Measurements from ENCODE around the gene SERINC5. TPM values are rescaled to one million over a fixed set of nuclear protein-coding genes. Genes with fewer than 3 reads are reported as not detected.

SERINC5 gene
- total and polyA plus RNA-seq, 2 of the 4 experiments (the other 2 are of a cell fraction) = 5.0 to 8.1 TPM

- no peak overlapping the region for H3K4ac ChIP-seq (ENCODE audit: low read depth, low read length)
- no peaks in the 10 kb centered on the region for H3K9me3 ChIP-seq (ENCODE audit: control insufficient read depth, insufficient read depth, low read length)
- H3K9ac ChIP-seq (ENCODE audit: low read depth, low read length) = no peak overlapping the region
- H3K18ac ChIP-seq (ENCODE audit: low read depth, low read length) = no peak overlapping the region
- dilution Hi-C loops (cut with HindIII; ENCODE audit: low sequenced_read_pairs, unreplicated experiment) = no loop called here
- no peaks in the 10 kb centered on the region; the same call in 1 of the 2 replicates for H3K4me1 ChIP-seq (ENCODE audit: control insufficient read depth, insufficient read depth, low read length)
- H3K4me3 ChIP-seq (ENCODE audit: insufficient read depth, low read depth, low read length) = no peak overlapping the region
- CTCF ChIA-PET = no interaction called here
- H3K23ac ChIP-seq (ENCODE audit: low read depth, low read length) = no peak overlapping the region
- 70% methylated on average over 2 of the region's 6 CpGs; no CpG with 5 or more reads in 1 of the 2 experiments for WGBS, 2 experiments (ENCODE audit: extremely low coverage in 2 of 2, insufficient read length in 1 of 2)
- 0 out of 2 replicates have a peak, but pooled peaks cover 8% of the 10 kb centered on the region for H3K9me1 ChIP-seq (ENCODE audit: insufficient read depth, low read length)
- DNase-seq (no peak), ATAC-seq (ENCODE audit: low read depth) (no peak)
- H3K56ac ChIP-seq (ENCODE audit: extremely low read depth, insufficient read depth, low read length) = no peak overlapping the region
- no TSS peak for BruUV-seq (replicated peaks)
- POLR2A ChIA-PET (ENCODE audit: unreplicated experiment) = no interaction called here
- H2BK15ac ChIP-seq (ENCODE audit: low read depth, low read length) = no peak overlapping the region
- H2AK5ac ChIP-seq (ENCODE audit: low read depth, low read length) = no peak overlapping the region
- no peak overlapping the region for H3K27ac ChIP-seq (ENCODE audit: insufficient read depth, low read length)
- no peak overlapping the region for H2AK9ac ChIP-seq (replicated peaks; ENCODE audit: low read depth, low read length, poor library complexity)
- H3K4me2 ChIP-seq (ENCODE audit: low read depth, low read length) = no peak overlapping the region
- no peak overlapping the region for H3K14ac ChIP-seq (replicated peaks; ENCODE audit: low read depth, low read length)
- no peak overlapping the region for H2AFZ ChIP-seq (replicated peaks; ENCODE audit: low read length, poor library complexity)
- intact Hi-C loops (cut with micrococcal nuclease) = no loop called here
- no peak for TF ChIP-seq RAD21 (IDR thresholded peaks at IDR 0.05; ENCODE audit: low read length)
- no peak for TF ChIP-seq MAFK (IDR thresholded peaks at IDR 0.05; ENCODE audit: low read depth, low read length)
- TF ChIP-seq BHLHE40 (IDR thresholded peaks at IDR 0.05; ENCODE audit: low read depth, low read length) = no peak
- TF ChIP-seq USF2 (IDR thresholded peaks at IDR 0.05; ENCODE audit: low read depth, low read length) = no peak
- no peak for TF ChIP-seq SMC3 (IDR thresholded peaks at IDR 0.05; ENCODE audit: low read depth, low read length)
- no peak for TF ChIP-seq MAZ (IDR thresholded peaks at IDR 0.05; ENCODE audit: borderline replicate concordance, low read depth, low read length)
- no peak for TF ChIP-seq POLR2A (IDR thresholded peaks at IDR 0.05; ENCODE audit: low read depth, low read length)
- TF ChIP-seq CEBPB (IDR thresholded peaks at IDR 0.05; ENCODE audit: low read depth, low read length) = no peak
- no peak for TF ChIP-seq RCOR1 (IDR thresholded peaks at IDR 0.05; ENCODE audit: insufficient replicate concordance, low read length)
- no peak for TF ChIP-seq CHD1 (IDR thresholded peaks at IDR 0.05; ENCODE audit: low read depth, low read length)
- no peak for TF ChIP-seq RFX5 (IDR thresholded peaks at IDR 0.05; ENCODE audit: low read depth, low read length)
- TF ChIP-seq CTCF (conservative IDR thresholded peaks at IDR 0.05; ENCODE audit: low read depth, low read length) = no peak
- TF ChIP-seq FOS (IDR thresholded peaks at IDR 0.05; ENCODE audit: low read depth, low read length) = no peak
- no peak for TF ChIP-seq NFE2L2 (IDR thresholded peaks at IDR 0.05; ENCODE audit: low read depth, low read length)
- no peak for TF ChIP-seq ELK1 (IDR thresholded peaks at IDR 0.05; ENCODE audit: borderline replicate concordance, low read depth, low read length)
- no peak for TF ChIP-seq MXI1 (IDR thresholded peaks at IDR 0.05; ENCODE audit: borderline replicate concordance, low read depth, low read length)
- no peak overlapping the region for H2BK5ac ChIP-seq (ENCODE audit: low read depth, low read length, poor library complexity, severe bottlenecking)
- H4K5ac ChIP-seq (ENCODE audit: low read depth, low read length) = no peak overlapping the region
- in situ Hi-C loops (cut with MboI; ENCODE audit: low sequenced_read_pairs) = no loop called here
- H2BK120ac ChIP-seq (ENCODE audit: low read depth, low read length) = no peak overlapping the region
- 0 out of 2 replicates have a peak, but pooled peaks cover 3% of the 10 kb centered on the region for H4K20me1 ChIP-seq (ENCODE audit: insufficient read depth, low read length)
- H4K91ac ChIP-seq (ENCODE audit: insufficient read depth, low read depth, low read length) = no peak overlapping the region
- H2BK20ac ChIP-seq (ENCODE audit: low read depth, low read length) = no peak overlapping the region
- H3K27me3 ChIP-seq (ENCODE audit: control insufficient read depth, insufficient read depth, low read length) = no peaks in the 10 kb centered on the region
- peaks cover 0 to 17% of the 10 kb centered on the region in 2 experiments; a peak in 3 of 4 replicates for H3K79me1 ChIP-seq (ENCODE audit: low read depth in 1 of 2, low read length in 2 of 2)
- H4K8ac ChIP-seq (ENCODE audit: low read depth in 2 of 2, low read length in 2 of 2) = no peak overlapping the region
- H3K36me3 ChIP-seq (ENCODE audit: control insufficient read depth, insufficient read depth, low read length) = no peaks in the 10 kb centered on the region
Observed at GRCh38 chr5:80225934-80226326, 29.9 kb downstream of the SERINC5 start.
